Hematopoietic multipotent progenitor cell treated with erythropoietin and hydrocortisone succinate and interleukin-3 and kit ligand, for 8 days (in vitro differentiated cells): ENCODE data around the gene ZNF385D.
A peak's percentile ranks its signal among the peaks of the same experiment; 100 is the strongest.

Experiments used
- DNase-seq: peaks from one replicate; pipeline ENCODE4 v3.0.0-alpha.2; 2015

The ZNF385D gene

DNA sequence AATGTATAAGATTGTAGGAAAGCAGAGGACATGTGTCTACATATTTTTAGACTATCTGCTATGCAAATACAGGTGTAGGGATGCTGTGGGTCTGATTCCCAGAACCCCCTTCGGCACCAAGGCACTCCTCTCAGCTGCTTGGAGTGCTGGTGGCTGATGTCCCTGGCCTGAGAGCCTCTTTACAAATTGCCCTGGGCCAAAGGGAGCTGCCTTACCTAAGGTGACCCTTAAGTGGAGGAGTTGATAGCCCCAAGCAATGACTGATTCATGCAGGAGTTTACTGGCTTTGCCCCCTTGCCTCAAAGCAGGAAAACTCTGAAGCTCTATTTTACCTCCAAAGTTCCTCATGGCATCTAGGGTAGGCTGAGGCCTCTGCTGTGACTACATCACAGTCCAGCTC is 83.0 kb downstream of the ZNF385D start:
- no peak for DNase-seq

DNA sequence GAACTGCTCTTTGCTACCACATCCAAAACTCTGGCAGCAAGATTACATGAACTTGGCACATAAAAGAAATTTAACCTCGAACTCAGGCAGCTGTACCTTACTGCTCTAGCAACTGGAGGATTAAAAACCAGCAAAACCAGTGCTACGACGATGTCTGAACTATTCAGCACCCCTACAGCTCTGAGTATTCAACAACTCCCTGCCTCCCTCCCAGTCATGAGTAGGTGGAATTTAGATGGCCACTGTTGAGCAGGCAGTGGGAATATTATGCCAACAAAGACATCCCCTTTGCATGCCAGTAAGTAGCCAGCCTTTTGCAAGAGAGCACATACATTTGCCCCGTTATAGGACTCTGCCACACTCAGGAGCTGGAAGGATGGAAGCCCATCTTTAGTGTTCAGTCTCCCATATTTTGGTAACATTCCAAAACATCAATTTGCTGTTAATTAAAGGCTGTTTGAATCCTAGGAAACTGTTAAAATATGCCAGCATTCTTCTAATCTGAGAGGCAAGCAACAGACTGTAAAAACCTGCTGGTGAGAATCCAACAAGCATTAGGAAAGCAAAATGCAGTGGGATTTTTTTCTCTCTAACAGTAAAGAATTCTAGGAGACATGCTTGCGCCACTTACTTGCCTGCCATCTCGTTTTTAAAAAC is 85.4 kb downstream of the ZNF385D start:
- DNase-seq = no peak

DNA sequence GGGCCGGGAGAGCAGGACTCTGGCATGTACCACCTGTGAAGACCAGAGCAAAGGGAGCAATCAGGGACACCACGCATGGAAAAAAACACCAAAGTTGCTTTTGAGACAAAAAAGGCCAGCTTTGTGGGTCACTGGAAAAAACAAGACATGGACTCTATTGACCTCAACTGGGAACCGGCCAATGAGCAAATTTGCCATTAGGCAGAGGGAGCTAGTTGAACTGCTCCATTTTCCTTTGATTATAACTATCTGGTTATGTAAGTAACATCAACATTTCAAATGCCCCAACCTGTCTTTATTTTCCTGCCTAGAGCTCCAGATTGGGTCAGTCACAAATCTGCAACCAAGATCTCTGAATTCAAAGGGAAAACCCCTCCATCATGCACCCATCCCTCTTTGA is 86.0 kb downstream of the ZNF385D start:
- no peak for DNase-seq

DNA sequence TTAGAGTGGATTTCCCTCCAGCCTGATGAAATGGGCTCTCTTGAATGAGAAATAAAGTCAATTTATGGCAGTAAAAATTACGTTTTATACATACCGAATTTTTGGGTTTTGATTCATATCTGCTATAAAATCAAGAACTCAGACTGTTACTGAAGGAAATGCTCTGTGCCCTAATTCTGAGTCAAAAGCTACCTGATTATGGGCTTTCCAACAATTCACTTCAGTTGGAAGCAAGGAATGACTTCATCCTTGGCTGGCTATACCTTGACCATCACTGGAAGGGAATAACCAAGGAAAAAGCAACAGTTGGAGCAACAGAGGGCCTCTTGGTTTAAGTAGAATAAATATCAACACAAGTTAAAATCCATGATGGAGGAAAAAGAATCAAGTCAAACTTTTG is 88.6 kb downstream of the ZNF385D start:
- no peak for DNase-seq

DNA sequence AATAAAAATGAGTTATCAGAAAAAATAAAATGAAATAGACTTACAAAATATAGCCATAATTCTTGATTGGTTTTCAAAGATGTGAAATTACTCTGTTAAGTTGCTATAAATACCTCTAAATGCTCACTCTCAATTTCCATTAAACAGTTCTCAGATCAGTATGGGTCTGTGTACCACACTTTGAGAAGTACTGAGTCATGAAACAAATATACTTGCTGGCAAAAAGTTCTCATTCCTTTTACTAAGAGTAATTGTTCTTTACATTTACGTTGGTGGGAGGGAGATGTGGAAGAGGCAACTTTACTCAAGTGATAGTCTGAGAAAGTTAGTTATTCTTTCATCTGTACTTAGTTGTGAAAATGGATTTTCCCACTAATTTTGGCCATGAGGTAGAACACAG is 96.3 kb downstream of the ZNF385D start:
- DNase-seq = no peak

DNA sequence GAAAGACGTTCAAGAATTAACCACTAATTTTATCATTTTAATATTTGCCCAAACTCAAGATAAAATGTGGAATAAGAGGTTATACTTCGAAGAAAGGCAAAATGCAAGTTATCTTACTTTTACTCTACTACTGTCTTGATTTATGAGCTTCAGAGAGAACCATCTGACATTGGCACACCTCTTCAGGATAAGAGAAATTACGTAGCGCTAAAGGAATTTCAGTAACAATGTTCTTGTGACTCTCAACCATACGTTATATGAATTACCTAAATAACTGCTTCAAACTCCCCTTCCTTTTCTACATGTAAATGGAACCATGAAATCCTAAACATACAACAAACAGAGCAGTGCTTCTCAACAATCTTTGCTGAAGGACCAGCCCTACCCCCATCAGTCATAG is 96.8 kb downstream of the ZNF385D start:
- no peak for DNase-seq

DNA sequence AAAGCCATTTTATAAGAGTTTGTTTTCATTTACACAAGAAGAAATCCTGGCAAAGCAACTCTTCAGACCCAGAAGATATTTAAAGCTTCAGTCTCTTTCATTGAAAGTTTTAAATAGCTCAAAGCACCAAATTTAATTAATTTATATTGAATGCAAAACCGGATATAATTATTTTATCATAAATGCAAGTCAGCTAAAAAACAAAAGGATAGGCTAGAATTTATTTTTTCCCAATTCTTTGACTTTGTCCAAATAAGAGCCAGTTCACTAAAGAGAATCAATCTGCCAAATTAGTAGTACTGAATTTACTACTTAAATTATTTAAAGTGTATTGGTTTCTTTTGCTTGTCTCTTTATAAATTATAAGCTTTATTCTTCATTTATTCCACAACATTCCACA is 101.5 kb downstream of the ZNF385D start:
- DNase-seq = no peak

DNA sequence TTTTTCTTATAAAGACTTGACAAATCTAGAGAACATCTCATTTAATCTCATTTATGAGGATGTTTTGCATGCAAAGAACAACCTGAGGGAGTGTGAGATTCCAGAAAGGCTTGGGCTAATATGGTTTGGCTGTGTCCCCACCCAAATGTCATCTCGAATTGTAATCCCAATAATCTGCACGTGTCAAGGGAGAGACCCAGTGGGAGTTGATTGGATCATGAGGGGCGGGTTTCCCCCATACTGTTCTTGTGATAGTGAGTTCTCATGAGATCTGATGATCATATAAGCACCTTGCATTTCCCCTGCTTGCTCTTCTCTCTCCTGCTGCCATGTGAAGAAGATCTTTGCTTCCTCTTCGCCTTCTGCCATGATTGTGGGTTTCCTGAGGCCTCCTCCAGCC is 103.0 kb downstream of the ZNF385D start:
- DNase-seq = no peak

DNA sequence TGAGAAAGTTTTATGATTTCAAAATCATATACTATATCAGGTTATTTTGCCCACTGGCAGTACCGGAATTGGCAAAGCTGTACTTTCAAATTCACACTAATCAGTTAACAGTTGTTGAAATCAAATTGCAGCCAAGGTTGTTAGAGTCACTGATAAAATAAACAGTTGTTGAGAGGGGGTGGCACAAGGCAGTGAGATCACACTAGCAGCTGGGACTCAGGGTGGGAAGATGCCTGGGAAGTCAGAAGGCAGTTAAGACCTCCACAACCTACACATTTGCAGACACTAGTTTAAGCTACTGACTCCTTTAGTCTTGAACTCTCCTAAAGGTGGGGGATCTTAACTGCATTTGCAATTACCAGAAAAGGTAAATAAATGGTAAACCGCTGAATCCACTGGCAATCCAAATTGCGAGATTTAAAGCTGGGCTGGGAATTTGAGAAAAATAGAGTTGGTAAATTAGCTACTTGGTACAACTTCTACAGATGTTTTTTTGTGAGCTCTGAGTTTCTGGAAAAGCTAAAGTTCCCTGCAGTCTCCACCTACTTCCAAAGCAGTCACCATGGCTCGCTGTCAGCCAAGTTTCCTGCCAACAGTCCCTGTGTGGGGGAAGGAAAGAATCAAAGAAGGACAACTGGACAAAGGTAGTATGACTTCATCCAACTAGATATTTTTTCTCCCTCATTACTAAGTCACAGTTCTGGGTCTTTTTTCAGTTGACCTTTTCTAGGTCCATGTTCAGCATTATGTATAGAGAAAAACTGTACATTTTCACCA is 105.7 kb downstream of the ZNF385D start:
- no peak for DNase-seq

DNA sequence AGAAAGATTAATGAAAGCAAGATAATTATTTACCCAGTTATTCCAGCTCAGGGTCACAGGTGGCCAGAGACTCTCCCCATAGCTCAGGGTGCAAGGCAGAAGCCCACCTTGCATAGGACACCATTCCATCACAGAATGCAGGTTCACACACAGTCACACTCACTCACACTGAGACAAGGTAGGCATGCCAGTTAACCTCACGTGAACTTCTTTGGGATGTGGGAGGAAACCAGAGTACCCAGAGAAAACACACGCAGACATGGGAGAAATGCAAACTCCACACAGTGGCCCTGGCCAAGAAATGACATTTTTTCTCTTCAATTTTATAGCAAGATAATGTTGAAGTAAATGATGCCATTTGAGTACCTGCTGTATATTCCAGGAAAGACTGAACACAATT is 106.7 kb downstream of the ZNF385D start:
- no peak for DNase-seq

DNA sequence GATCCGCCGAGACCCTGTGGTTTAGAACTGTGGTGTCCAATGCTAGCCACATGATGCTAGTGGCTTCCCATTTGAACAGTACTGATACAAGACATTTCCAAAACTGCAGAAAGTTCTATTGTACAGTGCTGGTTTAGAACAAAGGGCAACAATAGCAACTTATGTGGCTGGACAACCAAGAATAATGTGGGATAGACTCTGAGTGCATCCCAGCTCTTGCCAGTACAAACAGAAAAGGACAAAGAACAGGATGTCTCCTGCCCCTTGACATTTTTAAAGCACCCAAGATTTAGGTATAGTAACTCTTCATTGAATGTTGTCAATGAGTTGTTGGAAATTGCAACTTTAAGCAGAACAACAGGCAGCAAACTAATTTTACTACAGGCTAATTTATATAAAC is 107.3 kb downstream of the ZNF385D start:
- DNase-seq = no peak

DNA sequence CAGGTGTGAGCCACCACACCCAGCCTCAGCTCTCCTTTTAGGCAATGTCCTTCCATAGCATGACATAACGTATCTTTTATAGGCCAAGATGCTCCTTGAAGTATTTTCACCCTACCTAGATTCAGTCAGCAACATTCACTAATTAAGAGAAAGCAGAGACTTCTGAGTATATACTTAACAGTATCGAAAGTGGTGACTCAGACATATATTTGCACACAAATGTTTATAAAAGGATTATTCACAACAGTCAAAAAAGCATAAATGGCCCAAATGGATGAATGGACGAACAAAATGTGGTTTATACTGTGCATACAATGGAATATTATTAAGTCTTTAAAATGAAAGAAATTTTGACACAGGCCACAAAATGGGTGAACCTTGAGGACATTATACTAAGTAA is 108.6 kb downstream of the ZNF385D start:
- DNase-seq = no peak

DNA sequence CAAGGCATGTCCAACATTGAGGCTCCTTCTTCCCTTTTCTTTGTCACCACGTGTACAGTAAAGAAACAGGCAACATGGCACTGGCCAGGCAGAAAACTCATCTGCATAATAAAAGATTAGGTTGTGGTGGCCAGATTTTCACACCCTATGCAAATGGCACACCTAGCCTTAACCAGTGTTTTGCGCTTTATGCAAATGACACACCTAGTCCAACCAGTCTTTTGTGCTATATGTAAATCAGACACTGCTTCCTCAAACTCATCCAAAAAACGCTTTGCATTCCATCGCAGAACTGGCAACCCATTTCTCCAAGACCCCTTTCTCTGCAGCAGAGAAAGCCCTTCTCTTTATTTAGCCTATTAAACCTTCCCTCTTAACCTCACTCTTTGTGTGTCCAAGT is 109.1 kb downstream of the ZNF385D start:
- DNase-seq = no peak

DNA sequence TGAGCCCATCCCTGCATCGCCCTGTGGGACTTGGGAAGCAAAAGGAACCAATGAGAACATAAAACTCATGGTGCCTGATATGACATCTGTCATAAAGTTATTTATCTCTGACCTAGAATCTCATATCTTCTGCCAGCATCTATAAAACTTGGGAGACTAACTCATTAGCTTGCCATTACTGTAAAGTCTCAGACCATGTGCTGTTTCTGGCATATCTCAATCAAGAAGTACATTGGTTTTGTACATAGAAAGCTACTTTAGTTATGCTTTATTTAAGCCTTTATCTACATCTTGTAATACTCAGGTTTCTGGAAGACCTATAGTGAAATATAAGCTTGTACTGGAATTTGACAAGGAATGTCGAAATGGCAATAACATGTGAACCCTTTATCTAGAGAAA is 112.5 kb downstream of the ZNF385D start:
- DNase-seq = no peak

DNA sequence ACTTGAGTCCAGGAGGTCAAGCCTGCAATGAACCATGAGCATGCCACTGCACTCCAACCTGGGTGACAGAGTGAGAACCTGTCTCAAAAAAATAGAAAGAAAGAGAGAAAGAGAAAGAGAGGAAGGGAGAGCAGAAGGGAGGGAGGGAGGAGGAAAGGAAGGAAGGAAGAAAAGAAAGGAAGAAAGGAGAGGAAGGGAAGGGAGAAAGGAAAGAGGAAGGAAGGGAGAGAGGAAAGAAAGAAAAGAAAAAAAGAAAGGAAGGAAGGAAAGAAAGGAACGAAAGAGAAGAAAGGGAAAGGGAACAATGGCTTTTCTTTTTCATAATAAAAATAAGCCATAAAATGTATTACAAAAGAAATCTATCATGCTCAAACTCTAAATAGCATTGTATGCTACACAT is 116.9 kb downstream of the ZNF385D start:
- no peak for DNase-seq

DNA sequence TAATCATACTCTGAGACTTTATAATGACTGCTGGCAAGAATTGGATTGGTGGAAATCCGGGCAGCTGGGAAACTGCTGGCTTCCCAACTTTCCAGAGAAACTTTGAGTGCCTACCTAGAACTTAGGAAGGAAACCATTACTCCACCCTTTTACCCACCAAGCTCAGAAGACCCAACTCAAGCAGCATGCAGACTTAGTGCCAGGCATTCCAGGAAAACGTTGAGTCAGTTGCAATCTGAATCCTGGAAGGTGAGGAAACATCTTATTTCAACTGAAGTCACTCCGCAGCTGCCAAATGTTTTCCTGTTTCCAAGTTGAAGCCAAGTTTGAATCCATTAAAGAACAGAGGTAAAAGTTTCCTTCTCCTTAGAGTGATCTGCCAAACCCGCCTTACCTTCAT is 126.5 kb downstream of the ZNF385D start:
- DNase-seq = no peak

DNA sequence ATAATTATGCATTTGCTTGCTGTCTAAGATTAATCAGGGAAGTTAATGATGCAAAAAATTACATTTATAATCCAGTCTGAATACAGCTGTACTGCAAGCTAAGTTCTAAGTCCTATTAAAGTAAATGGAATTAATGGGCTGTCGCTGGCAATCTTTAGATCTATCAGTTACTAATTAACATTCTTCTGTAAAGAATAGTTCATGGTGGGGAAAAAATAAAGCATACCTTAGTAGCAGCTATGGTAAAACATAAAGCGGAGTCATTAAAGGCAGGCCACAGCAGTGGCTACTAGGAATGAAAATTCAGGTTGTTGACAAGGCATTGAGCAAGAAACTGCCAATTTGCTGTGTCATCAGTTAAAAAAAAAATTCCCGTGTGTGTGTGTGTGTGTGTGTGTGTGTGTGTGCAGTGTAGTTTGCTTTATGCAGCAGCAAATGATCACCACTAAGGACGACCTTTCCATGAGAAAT is 129.8 kb downstream of the ZNF385D start:
- no peak for DNase-seq

DNA sequence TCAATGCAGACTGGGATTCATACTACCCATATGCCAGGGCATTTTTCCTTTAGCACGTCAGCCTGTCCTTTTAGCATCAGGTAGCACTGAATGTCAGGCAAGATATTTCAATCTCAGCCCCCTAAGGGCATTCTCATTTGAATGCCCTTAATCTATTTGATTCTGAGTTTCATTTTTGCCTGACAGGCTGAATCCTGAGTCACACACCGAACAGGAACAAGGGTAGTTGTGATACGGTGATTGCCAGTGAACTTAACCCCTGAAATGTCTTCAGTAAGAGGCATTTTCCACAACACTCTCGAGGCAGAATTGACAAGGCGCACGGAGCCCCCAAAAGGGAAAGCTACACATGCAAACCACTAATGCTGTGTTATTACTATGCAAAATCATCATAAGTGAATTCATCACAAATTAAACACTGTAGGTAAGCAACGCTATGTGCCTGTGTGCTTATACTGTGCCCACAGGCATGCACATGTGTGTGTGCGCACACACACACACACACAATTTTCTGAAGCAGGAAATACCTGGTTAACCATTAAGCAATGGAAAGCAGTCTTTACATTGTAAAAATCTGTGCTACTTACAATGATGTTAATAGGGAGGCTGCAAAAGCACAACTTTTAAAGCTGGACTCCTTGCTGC is 130.4 kb downstream of the ZNF385D start:
- DNase-seq = no peak

DNA sequence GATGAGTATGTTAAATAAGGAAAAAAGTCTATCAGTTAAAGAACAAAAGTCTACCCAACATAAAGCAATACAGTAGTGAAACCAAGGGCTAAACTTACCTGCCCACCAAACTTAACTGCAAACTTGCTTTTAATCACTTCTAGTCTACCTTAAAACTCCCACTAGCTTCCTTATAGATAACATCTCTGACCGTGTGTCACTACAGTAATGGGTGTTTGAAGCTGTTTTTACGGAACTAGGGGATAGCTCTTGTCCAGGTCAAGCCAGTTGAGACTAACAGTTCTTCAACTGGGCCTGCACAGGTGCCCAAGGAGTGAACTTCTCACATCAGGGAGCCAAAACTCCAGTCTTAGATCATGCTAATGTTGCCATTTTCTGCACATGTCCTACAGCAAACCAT is 132.3 kb downstream of the ZNF385D start:
- DNase-seq = no peak

DNA sequence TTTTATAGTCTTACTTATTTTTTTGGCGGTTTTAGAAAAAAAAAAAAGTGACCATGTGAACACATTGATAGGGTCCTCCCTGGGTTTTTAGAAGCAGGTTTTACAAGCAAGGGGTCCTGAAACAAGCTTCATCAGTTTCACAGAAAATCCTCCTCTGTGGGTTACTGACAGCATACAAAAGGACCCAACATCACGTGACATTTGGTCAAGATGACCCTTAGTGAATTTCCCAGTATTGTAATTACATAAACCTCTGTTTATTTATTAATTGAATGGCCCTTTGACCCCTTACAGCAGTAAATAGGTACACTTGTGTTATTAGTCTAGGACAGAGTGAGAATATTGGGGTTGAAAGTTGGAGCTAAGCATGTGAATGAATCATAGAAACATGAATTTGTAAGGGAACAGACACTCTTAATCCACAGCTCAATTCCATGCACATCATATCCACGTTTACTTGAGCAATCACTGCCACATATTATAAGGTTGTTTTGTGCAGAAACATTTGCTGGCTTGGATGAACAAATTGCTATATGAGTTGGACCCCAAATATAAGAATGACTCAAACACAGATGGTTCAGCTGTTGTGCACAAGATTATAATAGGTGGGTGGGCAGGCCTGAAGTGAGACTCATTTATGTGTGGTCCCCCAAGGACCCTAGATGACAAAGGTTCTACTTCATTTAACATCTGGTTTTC is 137.5 kb downstream of the ZNF385D start:
- no peak for DNase-seq

DNA sequence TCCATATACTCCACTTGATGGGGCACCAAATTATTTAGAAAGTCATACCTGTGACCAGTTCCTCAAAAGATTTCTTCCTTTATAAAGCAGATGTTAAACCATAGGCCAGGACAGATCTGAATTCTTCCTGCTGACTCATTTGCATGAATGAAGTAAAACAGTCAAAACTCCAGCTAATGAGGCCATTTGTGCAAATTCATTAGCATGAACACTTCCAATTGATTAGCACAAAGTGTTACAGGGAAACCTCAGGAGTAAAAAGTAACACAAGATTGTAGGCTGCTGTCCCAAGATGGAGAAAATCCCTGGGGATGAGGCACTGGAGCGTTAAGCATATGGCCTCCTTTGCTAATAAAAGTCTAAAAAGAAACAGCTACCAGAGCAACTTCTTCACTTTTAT is 149.8 kb downstream of the ZNF385D start:
- no peak for DNase-seq

DNA sequence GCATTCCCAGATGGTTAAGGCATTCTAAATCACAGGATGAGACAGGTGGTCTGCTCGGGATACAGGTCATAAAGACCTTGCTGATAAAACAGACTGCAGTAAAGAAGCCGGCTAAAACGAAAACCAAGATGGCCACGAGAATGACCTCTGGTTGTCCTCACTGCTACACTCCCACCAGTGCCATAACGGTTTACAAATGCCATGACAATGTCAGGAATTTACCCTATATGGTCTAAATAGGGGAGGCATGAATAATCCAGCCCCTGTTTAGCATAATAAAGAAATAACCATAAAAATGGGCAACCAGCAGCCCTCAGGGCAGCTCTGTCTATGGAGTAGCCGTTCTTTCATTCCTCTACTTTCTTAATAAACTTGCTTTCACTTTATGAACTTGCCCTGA is 151.1 kb downstream of the ZNF385D start:
- DNase-seq = no peak

DNA sequence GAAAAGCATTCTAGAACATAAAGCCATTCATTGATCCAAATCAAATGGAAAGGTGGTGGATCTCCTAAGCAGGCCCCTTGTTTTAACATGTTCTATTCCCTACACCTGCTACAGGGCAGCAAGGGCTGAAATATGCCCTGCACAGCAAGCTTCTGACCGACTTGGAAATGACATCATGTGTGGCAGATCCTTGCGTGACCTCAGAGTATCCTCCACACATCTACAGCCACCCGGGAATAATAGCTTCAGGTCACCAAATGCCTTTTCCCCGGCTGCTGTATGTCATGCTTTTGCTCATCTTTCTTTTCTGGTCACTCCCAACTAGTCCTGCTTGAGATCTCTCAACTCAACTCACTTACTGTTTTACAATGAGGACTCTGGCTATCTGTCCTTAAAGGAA is 158.2 kb downstream of the ZNF385D start:
- no peak for DNase-seq

DNA sequence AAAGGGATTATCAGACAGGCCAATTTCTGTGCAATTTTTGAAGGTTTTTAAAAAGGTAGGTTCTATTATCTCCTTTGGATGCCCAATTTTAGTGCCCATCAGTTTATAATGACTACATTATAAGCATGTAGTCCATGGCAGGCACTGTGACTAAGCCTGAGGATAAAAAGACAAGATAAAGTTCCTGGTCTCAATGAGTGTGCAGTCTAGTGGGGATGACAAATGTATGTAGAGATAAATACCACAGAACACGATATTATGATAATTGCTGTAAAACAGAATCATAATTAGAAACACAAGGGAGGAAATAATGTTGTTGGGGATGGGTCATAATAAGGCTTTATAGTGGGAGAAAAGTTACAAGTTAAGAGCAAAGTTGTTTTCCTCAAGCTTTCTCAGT is 163.1 kb downstream of the ZNF385D start:
- peak; percentile 19 for DNase-seq
